Measurements from ENCODE around the gene PRICKLE4. TPM values are rescaled to one million over a fixed set of nuclear protein-coding genes. Genes with fewer than 3 reads are reported as not detected.
A peak's percentile ranks its signal among the peaks of the same experiment; 100 is the strongest.

PRICKLE4 gene
- total and polyA plus RNA-seq, 2 of the 13 experiments (the other 11 are each of a cell fraction or from before 2014, with no cell fraction given), result 0.92 to 1.2 TPM

- no peak; the same call in 1 of the 2 replicates for TF ChIP-seq HIC2 (CRISPR knock-in tag; IDR thresholded peaks at IDR 0.05; ENCODE audit: low read depth)
- TF ChIP-seq IKZF1 (IDR thresholded peaks at IDR 0.05), result no peak
- no peak; the same call in 1 of the 2 replicates for TF ChIP-seq THAP11 (CRISPR knock-in tag; IDR thresholded peaks at IDR 0.05)
- no peak for TF ChIP-seq ZNF460 (CRISPR knock-in tag; IDR thresholded peaks at IDR 0.05; ENCODE audit: borderline replicate concordance)
- no peak for TF ChIP-seq ZNF343 (CRISPR knock-in tag; IDR thresholded peaks at IDR 0.05)
- peak; percentile 97; the same call in 1 of the 2 replicates for TF ChIP-seq NRL (CRISPR knock-in tag; IDR thresholded peaks at IDR 0.05; ENCODE audit: borderline replicate concordance)
- TF ChIP-seq SMAD3 (CRISPR knock-in tag; IDR thresholded peaks at IDR 0.05), result no peak
- TF ChIP-seq ZBTB2 (CRISPR knock-in tag; IDR thresholded peaks at IDR 0.05; ENCODE audit: low read depth), result 0 out of 2 replicates have a peak, but pooled peaks have one; percentile 67
- no peak for TF ChIP-seq TRAFD1 (CRISPR knock-in tag; IDR thresholded peaks at IDR 0.05; ENCODE audit: borderline replicate concordance)
- TF ChIP-seq TSC22D2 (CRISPR knock-in tag; IDR thresholded peaks at IDR 0.05; ENCODE audit: borderline replicate concordance), result no peak
- TF ChIP-seq SPEN (CRISPR knock-in tag; IDR thresholded peaks at IDR 0.05; ENCODE audit: low read depth), result peak; percentile 68
- TF ChIP-seq ZNF740 (CRISPR knock-in tag; IDR thresholded peaks at IDR 0.05), result no peak
- TF ChIP-seq CBX2 (IDR thresholded peaks at IDR 0.05; ENCODE audit: low read depth, low read length), result no peak
- TF ChIP-seq CBX2 (CRISPR knock-in tag; IDR thresholded peaks at IDR 0.05; ENCODE audit: low read depth), result no peak
- peak; percentile 48; the same call in 1 of the 2 replicates for TF ChIP-seq HNF1B (CRISPR knock-in tag; IDR thresholded peaks at IDR 0.05)
- no peak for TF ChIP-seq TBP (CRISPR knock-in tag; IDR thresholded peaks at IDR 0.05)
- TF ChIP-seq ZNF792 (CRISPR knock-in tag; IDR thresholded peaks at IDR 0.05), result no peak
- TF ChIP-seq RBM39 (IDR thresholded peaks at IDR 0.05; ENCODE audit: low read depth, low read length, poor library complexity, severe bottlenecking), result peak; percentile 84
- TF ChIP-seq SRSF4 (IDR thresholded peaks at IDR 0.05; ENCODE audit: low read depth, low read length, poor library complexity, severe bottlenecking), result no peak
- no peak for TF ChIP-seq ZNF468 (CRISPR knock-in tag; IDR thresholded peaks at IDR 0.05)
These were observed 46.6 kb upstream of the PRICKLE4 start (continued) for GRCh38 chr6:41733707-41734665.

All from HepG2 (cell line).